Activated CD4-positive, alpha-beta T cell treated with anti-CD3 and anti-CD28 coated beads, Interleukin-2, Interleukin-6, amounts not matched to agents 100 ng/mL and 50 ng/mL, durations not matched to agents 16 hours and 8 hours (primary cell): Measurements from ENCODE around the gene ITGB1BP1.
"Not testable (repeated sequence)": the region's sequence is repeated elsewhere in the genome, so short reads cannot be mapped to it uniquely, and the experiment has no call there.

ENCODE experiments used
- DNase-seq: peaks from one replicate; pipeline ENCODE4 v3.0.0-alpha.2; 2020

ITGB1BP1 gene

DNA sequence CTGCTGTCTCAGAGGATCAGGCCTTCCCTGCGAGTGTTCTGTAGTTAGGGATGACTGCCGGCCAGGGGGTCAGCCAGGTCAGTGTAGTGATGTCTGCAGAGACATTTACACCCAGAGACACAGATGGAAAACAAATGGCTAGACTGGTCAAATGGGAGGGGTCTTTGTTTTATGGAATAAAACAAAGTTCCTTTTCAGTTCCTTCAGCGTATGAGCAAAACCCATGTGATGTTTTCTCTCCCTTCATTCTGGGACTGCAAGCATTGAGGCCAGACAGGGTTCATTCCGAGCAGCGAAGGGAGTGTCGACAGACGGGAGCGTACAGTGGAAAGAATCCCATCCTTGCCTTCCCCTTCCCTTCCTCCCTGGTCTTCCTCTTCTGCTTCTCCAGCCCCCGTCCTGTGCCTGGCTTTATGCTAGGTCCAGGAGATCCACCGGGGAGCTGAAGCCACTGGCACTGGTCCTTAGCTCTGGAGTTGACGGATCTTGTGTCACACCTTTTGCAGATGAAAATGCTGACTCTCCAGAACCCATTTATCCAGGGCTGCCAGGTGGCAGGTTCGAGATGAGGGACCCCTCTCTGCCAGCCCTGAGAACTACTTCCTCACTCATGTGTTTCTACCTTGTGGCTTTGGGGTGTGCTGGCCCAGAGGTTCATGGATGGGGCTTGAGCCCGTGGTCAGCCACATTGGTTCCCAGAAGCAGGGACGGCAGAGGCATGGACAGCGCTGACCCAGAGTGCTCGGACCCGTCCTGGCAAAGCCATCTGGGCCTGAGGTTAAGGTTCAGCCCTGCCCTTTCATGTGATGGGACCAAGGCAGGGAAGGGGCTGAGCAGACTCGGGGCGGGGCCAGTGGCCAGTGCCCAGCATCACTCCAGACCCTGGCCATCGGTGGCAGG, 24.2 kb downstream of the ITGB1BP1 start:
- no peak for DNase-seq

DNA sequence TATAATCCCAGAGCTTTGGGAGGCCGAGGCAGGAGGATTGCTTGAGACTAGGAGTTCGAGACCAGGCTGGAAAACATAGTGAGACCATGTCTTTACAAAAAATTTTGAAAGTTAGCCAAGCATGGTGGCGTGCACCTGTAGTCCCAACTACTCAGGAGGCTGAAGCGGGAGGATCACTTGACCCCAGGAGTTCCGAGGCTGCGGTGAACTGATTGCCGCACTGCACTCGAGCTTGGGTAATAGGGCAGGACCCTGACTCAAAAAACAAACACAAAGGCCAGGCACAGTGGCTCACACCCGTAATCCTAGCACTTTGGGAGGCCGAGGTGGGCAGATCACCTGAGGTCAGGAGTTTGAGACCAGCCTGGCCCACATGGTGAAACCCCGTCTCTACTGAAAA, 25.1 kb downstream of the ITGB1BP1 start:
- DNase-seq, result not testable (repeated sequence)

DNA sequence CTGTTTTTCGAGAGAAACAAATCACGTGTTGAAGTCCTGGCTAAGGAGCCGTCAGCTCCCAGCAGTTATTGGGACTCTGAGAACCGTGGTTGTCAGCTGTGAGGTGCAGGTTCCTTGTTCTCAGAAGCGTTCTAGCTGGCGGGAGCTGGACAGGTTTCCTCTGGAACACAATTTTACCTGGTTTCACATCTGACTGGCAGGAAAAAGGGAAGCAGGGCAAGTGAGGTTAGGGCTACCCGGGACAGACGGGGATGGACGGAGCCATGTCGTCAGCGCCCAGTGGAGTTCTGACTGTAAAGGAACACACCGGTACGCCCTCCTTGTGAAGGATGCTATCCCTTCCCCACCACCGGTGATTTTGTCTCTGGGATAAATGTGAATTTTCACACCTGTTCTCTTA, 26.1 kb downstream of the ITGB1BP1 start:
- DNase-seq, result no peak

DNA sequence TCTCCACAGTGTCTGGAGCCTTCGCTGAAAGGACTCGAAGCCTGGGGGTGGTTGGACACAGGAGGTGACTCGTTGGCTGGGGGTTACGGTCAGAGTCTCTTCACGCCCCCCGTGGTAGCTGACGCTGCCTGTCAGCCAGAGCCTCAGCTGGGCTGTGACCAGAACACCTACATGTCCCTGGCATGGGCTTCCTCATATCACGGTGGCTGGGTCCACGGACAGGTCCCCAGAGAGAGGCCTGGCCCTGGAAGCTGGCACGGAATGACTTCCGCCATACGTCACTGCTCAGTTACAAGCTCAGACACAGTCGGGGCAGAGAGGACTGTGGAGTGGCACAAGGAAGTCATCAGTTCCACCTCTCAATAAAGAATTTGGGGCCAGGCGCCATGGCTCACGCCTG, 28.5 kb downstream of the ITGB1BP1 start:
- no peak for DNase-seq

DNA sequence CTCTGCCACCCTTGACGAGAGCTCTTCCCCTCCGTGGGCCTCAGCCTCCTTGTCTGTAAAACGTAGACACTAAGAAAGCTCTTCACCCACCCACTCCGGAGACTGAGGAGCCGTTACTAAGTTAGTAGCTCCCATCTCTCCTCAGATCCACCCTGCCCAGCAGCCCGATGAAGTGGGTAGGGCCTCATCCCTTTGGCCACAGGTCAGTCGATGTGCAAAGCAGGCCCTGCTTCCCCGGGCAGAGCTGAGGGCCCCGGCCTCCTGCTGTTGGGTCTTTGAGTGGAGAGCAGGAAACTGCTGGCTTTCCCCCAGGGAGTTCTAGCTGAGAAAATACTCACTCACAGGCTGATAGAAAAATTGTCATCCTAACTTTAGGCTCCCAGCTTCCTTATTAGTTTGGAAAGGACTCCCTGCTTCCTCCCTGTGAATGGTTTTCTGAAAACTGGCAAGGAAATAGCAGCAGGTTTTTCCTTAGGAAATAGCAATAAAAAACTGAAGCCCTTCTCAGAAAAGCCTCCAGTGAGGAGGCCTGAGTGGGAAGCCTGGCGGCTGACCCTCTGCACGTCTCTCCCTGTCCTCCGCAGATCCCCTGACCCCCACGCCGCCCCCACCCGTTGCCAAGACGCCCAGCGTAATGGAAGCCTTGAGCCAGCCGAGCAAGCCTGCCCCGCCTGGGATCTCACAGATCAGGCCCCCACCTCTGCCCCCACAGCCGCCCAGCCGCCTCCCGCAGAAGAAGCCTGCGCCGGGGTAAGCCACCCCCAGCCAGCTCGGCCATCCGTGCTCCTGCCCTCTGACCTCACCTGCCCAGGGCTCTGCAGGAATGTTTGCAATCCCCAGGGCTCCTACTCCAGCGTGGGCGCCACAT, 30.2 kb downstream of the ITGB1BP1 start:
- no peak for DNase-seq

DNA sequence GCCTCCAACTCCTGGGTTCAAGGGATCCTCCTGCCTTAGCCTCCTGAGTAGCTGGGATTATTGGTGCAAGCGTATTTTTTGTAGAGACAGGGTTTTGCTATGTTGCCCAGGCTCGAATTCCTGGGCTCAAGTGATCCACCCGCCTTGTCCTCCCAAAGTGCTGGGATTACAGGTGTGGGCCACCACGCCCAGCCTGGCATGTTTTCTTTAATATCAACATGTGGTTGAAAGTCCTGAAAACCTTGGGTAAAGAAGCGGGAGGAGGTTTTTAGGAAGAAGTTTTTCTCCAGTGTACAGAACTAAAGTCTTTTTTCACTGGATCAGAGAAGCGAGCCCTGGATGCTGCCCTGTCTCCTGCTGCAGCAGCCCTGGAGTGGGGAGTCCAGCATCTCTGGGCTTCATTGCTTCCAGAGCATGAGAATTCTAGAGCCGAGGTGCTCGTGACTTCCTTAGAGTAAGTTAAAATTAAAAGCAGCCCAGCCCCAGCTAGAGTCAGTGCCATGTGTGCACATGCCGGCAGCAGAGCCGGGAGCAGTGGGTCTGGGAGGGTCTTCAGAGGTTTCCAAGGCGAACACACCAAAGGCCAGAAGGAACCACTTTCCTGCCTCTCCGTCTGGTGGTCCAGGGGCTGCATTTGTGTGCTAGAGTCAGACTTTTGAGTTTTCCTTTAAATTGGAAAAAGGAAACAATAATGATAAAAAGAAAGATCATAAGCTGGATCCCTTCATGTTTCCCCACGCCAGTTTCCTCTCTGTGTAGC, 31.2 kb downstream of the ITGB1BP1 start:
- no peak for DNase-seq

DNA sequence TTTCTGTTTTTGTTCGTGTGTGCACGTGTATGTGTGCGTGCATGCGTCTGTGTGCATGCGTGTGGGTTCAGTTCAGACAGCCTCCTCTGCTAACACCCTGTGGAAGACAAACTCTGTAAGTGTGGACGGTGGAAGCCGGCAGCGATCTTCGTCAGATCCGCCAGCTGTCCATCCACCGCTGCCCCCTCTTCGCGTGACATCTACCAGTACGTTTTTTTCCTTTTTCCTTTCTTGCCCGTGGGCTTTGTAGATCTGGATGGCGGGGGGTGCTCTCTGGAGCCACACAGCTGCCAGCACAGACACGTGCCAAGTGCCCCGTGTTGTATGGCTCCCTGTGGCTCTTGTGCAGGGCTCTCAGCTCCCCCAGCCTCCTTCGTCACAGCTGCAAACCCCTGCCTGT, 32.3 kb downstream of the ITGB1BP1 start:
- DNase-seq, result no peak

DNA sequence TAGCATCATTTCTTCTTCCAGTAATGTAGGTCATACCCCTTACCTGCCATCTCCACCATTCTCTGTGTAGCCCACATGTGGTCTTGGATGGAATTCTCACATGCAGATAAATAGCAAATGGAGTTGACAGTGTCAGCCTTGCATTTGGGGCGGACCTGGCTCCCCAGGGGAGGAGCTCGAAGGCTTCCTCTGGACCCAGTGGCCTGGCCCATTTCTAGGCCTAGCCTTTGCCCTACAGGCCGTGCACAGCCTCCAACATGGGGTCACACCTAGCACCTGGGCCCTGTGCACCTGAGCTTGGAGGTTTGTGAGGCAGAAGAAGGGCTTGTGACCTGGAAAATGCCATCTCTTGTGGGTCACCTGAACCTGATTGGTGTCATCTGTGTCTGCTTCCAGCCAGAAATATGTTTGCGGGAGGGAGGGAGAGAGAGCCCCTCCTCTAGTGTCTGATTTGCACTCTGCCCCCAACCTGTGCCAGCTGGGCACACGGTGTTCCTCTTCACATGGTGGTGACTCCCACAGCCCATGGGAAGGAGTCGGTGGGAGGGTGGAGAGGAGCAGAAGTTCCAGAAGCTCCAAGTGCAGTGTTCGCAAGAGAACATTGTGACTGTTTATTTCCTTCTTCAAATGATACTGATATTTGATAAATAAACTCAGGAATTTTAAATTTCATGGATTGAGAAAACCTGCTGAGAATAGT, 33.0 kb downstream of the ITGB1BP1 start:
- DNase-seq, result no peak

DNA sequence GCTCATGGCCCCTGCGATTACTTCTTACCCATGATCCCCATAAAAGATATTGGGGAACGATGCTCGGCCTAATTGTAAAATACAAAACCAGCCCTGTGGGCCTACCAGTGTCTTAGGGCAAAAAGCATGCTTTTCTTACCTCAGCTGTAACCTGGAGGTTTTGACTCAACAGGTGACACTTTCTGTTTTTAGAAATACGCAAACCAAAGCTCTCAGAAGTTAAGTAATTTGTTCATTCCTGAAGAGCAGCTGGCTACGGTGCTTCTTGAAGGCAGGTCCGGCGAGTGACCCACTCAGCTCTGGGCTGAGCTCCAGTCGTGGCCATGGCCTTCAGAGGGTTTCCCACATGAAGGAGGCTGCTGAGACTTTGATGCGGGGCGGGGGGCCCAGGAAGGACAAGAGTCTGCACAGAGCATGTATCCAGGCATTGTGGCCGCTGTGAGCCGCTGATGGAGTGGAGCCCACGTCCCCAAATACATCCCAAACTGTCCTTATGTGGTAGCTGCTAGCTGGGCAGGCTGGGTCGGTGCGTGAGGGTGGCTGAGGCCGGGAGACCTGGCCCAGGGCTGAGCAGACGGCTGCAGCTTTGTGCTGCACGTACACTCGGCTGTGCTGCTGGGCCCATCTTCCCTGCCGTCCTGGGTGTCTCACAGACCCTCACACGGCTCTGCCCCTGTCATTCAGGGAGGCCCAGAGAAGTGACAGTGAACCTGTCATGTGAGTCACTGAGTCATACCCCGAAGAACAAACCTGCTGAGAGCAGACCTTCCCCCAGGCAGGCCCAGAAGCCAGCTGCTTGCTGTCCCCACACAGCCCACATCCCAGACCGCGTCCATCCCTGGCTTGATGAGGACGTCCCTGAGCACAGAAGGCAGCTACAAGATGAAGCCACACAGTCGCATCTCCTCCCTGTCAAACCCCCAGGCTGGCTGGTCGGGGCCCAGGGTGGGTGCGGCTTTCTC, 34.1 kb downstream of the ITGB1BP1 start:
- DNase-seq, result no peak

DNA sequence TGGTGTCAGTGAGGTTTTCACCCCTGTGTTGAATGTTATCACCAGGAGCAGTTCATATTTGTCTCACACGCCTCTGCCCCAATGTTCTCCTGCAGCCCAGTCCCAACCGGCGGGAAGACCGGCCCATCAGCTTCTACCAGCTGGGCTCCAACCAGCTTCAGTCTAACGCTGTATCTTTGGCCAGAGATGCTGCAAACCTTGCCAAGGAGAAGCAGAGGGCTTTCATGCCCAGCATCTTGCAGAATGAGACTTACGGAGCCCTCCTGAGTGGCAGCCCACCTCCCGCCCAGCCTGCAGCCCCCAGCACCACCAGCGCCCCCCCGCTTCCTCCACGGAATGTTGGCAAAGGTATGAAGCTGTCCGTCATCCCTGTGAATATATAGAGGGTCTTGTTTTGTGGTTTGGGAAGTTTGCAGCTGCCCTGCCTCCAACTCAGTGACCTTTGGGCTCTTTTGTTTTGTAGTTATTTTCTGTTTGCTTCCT, 35.1 kb downstream of the ITGB1BP1 start:
- DNase-seq, result no peak

DNA sequence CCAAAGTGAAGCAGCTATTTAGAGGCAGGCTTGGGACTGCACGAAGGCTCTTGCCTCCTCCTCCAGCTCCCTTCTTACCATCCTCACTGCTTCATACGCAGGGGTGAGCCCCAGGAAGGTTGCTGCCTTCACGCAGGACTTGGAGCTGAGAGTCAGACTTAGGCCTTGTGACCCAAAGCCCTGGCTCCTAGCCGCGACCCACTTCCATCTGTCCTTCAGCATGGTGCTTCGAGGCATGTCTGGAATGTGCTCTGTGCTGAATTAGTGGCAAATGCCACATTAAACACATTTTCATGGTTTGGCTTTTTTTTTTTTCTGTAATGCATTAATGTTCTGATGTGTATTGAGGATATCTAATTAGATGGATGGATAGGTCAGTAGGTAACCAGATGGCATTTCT, 37.5 kb downstream of the ITGB1BP1 start:
- no peak for DNase-seq

DNA sequence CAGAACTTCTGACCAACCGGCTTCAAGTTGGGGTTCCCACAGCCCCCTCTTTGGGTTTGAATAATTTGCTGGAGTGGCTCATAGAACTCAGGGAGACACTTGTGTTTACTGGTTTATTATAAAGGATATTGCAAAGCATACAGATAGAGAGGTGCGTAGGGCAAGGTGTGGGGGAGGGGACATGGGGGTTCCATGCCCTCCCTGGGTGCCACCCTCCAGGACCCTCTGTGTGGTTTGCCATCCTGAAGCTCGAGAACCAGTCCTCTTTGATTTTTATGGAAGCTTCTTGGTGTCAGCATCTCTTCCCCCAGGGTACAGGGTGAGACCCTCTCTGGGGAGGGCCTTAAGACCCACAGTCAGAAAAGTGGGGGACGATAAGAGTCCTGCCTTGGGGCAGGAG, 38.8 kb downstream of the ITGB1BP1 start:
- no peak for DNase-seq

DNA sequence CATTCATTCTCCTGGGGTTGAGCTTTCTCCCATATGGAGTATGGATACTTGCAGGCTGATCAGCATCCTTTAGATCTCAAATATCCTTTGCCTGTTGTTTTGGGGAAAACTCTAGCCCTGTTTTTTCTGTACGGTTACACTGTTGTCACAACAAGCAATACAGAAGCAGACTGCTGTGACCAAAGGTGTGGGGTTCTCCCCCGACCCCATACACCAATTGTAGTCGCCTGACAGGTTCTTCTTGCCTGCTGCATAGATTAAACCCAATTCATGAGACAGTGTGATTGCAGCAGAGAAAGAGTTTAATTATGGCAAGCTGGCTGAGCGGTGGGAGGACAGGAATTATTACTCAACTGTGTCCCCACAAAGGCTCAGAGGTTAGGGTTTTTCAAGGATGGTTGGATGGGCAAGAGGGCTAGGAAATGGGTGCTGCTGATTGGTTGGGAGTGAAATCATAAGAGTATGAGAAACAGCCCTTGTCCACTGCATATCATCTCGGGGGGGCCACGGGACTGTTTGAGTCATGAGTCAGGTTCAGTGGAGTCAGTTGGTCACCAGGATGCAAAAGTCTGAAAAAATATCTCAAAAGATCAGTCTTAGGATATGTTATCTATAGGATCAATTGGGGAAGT, 40.6 kb downstream of the ITGB1BP1 start:
- DNase-seq, result no peak

DNA sequence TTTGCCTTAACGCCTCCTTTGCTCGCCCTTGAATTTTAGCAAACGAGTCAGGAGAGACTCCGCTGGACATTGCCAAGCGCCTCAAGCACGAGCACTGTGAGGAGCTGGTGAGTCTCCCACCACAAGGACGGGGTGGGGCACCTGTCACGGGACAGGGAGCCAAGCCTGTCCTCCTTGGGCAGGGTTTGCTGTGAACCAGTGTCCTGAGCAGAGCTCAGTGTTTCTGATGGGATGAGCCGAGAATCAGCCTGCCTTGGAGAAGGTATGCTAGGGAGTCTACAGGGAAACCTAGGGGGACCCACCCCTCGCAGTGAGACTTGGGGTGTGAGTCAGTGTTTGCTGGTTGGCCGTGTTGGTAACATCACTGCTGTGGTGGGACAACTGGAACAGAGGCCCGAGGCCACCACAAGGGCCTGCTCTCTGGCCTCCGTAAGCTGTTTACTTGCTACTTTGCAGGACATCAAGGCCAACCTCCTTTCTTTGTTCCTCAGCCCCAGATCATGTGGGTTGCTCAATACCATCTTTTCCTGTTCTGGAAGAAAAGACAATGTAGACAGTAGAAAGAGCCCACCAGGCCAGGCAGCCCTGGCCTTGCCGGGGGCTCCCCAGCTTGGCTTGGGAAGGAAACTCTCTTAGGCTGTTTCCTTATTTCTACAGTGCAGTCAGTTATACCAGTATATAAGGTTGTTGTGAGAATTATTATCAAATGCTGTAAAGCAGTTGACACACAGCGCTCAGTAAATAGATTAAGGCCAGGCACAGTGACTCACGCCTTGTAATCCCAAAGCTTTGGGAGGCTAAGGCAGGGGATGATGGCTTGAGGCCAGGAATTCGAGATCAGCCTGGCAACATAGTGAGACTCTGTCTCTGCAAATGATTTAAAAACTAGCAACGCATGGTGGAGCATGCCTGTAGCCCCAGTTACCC, 42.4 kb downstream of the ITGB1BP1 start:
- no peak for DNase-seq

DNA sequence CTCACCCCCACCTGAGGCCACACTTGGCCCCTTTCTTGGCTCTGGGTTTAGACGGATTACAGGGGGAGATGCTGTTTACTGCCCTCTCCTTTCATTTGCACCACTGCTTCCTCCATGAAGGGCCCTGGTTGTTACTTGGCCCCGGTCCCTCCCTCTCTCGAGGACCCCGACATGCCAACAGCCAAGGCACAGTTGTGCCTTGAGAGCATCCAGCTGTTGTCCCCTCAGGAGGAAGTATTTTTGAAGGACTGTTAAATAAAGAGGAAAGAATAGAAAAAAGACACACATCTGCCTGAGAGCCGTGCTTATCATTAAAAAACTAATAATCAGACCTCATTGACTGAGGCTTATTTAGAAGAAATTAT, 44.0 kb downstream of the ITGB1BP1 start:
- no peak for DNase-seq

DNA sequence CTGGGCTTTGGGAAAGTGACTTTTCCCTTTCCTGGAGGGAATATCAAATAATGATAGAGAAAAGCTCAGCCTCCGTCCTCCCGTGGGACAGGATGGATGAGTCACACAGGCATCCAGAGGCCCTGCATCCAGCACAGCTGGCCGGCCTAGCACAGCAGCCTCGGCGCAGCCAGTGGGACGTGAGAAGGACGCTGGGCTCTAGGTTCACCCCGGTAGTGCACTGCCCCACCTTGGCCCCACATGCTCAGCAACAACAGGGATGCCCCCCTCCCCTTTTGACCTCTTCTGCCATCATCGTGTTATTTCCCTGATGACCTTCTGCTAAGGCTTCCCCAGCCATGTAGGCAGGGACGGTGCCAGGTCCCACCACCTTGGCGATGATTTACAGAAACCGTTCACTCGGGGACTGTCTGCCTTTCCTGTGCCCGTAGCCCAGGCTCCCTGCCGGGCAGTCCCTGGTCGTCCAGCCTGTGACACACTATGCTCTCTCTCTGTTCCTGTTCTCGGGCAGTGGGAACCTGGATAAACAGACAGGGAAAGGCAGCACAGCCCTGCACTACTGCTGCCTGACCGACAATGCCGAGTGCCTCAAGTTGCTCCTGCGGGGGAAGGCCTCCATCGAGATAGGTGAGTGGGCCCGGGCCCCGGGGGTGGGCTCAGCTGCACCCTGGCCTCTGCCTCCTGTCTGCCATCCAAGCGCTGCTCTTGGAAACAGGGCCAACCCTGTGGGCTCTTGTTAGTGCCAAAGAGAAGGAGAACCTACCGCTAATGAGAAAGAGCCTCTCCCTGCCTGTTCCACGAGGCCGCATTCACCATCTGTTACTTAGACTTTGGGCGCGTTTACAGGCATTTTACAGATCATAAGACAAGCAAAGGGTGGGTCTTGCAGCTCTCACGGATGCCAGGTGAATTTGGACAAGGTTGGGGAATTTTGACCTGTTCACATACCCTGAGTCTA, 44.6 kb downstream of the ITGB1BP1 start:
- no peak for DNase-seq

DNA sequence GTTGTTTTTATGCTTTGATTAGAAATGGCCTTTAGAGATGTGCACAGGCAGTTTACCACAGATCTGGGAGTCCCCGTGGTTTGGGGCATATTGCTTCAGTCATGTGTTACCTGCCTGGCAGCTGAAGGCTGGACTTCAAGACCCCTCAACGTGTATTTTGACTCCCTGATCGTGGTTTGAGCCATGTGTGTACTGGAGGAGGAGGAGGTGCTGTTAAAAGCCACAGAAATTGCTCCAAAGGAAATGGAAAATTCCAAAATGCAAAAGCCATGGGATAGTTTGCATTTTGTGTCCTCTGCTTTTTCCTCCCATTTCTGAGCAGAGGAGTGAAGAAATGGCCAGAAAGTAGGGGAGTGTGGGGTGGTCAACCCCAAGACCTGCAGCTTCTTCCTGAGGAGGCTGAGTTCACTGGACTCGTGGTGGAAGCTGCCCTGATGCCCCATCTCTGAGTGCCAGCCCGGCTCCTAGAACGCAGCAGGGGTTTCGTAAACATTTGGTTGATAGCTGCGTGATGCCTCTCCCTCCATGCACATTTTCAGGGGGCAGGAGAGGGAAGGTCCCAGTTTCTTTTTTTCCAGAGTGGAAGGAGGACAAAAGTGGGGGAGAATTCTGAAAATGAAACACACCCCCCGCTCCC, 45.7 kb downstream of the ITGB1BP1 start:
- no peak for DNase-seq
